Measurements from ENCODE around the gene OSBPL8.

DNA sequence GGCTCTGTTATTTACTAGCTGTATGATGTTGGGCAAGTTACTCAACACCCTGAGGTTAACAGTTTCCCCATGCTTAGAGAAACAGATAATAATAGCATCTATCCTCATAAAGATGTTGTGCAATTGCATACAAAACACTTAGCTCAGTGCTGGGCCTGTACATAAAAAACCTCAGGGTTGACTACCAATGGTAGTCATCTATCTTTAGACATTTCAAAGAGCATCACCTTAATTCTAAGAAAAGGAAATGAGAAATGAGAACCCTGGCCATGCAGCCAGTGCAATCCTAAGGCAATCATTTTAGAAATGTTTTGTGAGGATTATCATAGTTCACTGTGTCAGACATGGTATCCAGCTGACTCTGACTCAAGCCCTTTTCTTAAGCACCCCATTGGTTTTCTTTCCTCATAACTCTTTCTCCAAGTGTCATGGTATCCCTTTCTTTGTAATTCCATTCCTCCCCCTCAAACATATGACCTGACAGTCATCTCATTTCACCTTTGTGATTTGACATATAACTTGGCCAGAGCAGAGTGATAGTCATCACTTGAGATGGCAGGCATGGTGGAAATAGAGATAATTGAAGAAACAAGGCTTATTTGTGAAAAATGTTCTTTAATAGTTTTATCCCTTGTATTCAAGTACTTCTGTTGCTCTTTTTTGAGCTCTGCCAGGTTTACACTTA lies 29.5 kb upstream of the OSBPL8 start:
- TF ChIP-seq POLR2AphosphoS5 (IDR thresholded peaks at IDR 0.05; ENCODE audit: low read depth, low read length) (no peak), POLR2A (IDR thresholded peaks at IDR 0.05; ENCODE audit: low read depth, low read length) (no peak)

All from GM12891 (cell line).